IMR-90 (cell line): ENCODE results near the gene ACIN1. TPM values are rescaled to one million over a fixed set of nuclear protein-coding genes. Genes with fewer than 3 reads are reported as not detected.

Experiments used
- ATAC-seq: fragments of 200-7000 bp; cut with Tn5 transposase; 2 replicates; pipeline ENCODE4 v1.9.1; 2020; ENCODE audit warnings: low read depth, mild to moderate bottlenecking, moderate library complexity
- BruUV-seq: library from RNA; stranded (reverse); fragments of 400-500 nt; replicated peaks from 2 replicates; lab custom pipeline; 2021; lab: Mats Ljungman, UMichigan
- CTCF ChIA-PET: fragments of 300-600 bp; formaldehyde crosslinking; extraction: SDS; loops from one replicate; lab custom pipeline; 2021; ENCODE audit warnings: antibody characterized with exemption; lab: Yijun Ruan, JAX
- POLR2A ChIA-PET: fragments of 300-600 bp; sonication (Branson Sonifier 250); formaldehyde crosslinking; loops from one replicate; lab custom pipeline; 2022; ENCODE audit warnings: antibody characterized with exemption; ENCODE audit not compliant: unreplicated experiment; lab: Charles Lee
- DNase-seq: peaks from one replicate; pipeline ENCODE4 v3.0.0; 2013
- H2AFZ ChIP-seq: replicated peaks from 2 replicates; pipeline ENCODE3; 2013; ENCODE audit warnings: low read length, mild to moderate bottlenecking; ENCODE audit not compliant: poor library complexity
- H2AK5ac ChIP-seq: 2 replicates; pipeline ENCODE4 v1.6.1; 2013; ENCODE audit warnings: low read depth, low read length, inconsistent platforms
- H2AK9ac ChIP-seq: replicated peaks from 2 replicates; pipeline ENCODE3; 2013; ENCODE audit warnings: mild to moderate bottlenecking, low read depth, low read length, moderate library complexity; ENCODE audit not compliant: poor library complexity
- H2BK120ac ChIP-seq: 2 replicates; pipeline ENCODE4 v1.6.1; 2013; ENCODE audit warnings: low read depth, low read length, inconsistent platforms
- H2BK15ac ChIP-seq: 3 replicates; pipeline ENCODE4 v1.6.1; 2013; ENCODE audit warnings: low read depth, low read length, inconsistent platforms
- H2BK20ac ChIP-seq: 2 replicates; pipeline ENCODE4 v1.6.1; 2013; ENCODE audit warnings: low read depth, mild to moderate bottlenecking, inconsistent platforms, low read length, moderate library complexity
- H2BK5ac ChIP-seq: 2 replicates; pipeline ENCODE4 v1.6.1; 2013; ENCODE audit warnings: mild to moderate bottlenecking, low read depth, low read length, inconsistent platforms; ENCODE audit not compliant: poor library complexity, severe bottlenecking
- H3K14ac ChIP-seq: replicated peaks from 2 replicates; pipeline ENCODE4 v1.6.1; 2013; ENCODE audit warnings: low read depth, low read length, inconsistent platforms
- H3K18ac ChIP-seq: 2 replicates; pipeline ENCODE4 v1.6.1; 2013; ENCODE audit warnings: low read depth, low read length, control low read depth
- H3K23ac ChIP-seq: 2 replicates; pipeline ENCODE4 v1.6.1; 2013; ENCODE audit warnings: low read depth, low read length, inconsistent platforms
- H3K27ac ChIP-seq: 2 replicates; pipeline ENCODE4 v1.5.1; 2013; ENCODE audit warnings: mild to moderate bottlenecking, control low read depth, low read length; ENCODE audit not compliant: insufficient read depth
- H3K27me3 ChIP-seq: 2 replicates; pipeline ENCODE4 v1.6.1; 2013; ENCODE audit warnings: low read length; ENCODE audit not compliant: control insufficient read depth, insufficient read depth
- H3K36me3 ChIP-seq: 2 replicates; pipeline ENCODE4 v1.6.1; 2013; ENCODE audit warnings: low read length, mixed read lengths; ENCODE audit not compliant: control insufficient read depth, insufficient read depth
- H3K4ac ChIP-seq: 2 replicates; pipeline ENCODE4 v1.6.1; 2013; ENCODE audit warnings: low read depth, low read length, inconsistent platforms
- H3K4me1 ChIP-seq: 2 replicates; pipeline ENCODE4 v1.6.1; 2013; ENCODE audit warnings: low read length, mixed read lengths; ENCODE audit not compliant: control insufficient read depth, insufficient read depth
- H3K4me2 ChIP-seq: 2 replicates; pipeline ENCODE4 v1.6.1; 2013; ENCODE audit warnings: low read depth, mild to moderate bottlenecking, control low read depth, low read length, moderate library complexity
- H3K4me3 ChIP-seq: 2 replicates; pipeline ENCODE4 v1.5.1; 2013; ENCODE audit warnings: low read depth, mild to moderate bottlenecking, control low read depth, low read length, moderate library complexity; ENCODE audit not compliant: insufficient read depth
- H3K56ac ChIP-seq: 2 replicates; pipeline ENCODE4 v1.6.1; 2013; ENCODE audit warnings: low read length, inconsistent platforms; ENCODE audit not compliant: insufficient read depth; ENCODE audit errors: extremely low read depth
- H3K79me1 ChIP-seq, 2 experiments: 2 replicates each; pipeline ENCODE4 v1.6.1; 2013; ENCODE audit warnings: low read length in 2 of 2, inconsistent platforms in 1 of 2, low read depth in 1 of 2
- H3K9ac ChIP-seq: 2 replicates; pipeline ENCODE4 v1.6.1; 2013; ENCODE audit warnings: low read depth, low read length, control low read depth
- H3K9me1 ChIP-seq: 2 replicates; pipeline ENCODE4 v1.6.1; 2013; ENCODE audit warnings: low read length, inconsistent platforms; ENCODE audit not compliant: insufficient read depth
- H3K9me3 ChIP-seq: 2 replicates; pipeline ENCODE4 v1.6.1; 2013; ENCODE audit warnings: low read length; ENCODE audit not compliant: control insufficient read depth, insufficient read depth
- H4K20me1 ChIP-seq: 2 replicates; pipeline ENCODE4 v1.6.1; 2013; ENCODE audit warnings: low read length, inconsistent platforms; ENCODE audit not compliant: insufficient read depth
- H4K5ac ChIP-seq: 2 replicates; pipeline ENCODE4 v1.6.1; 2013; ENCODE audit warnings: mild to moderate bottlenecking, low read depth, low read length, control low read depth
- H4K8ac ChIP-seq, 2 experiments: 2 replicates each; pipeline ENCODE4 v1.6.1; 2013; ENCODE audit warnings: low read depth in 2 of 2, low read length in 2 of 2, control low read depth in 1 of 2, inconsistent platforms in 1 of 2
- H4K91ac ChIP-seq: 2 replicates; pipeline ENCODE4 v1.6.1; 2013; ENCODE audit warnings: low read depth, low read length, inconsistent platforms; ENCODE audit not compliant: insufficient read depth
- BHLHE40 ChIP-seq: fragments of 150-350 bp; IDR thresholded peaks from 2 replicates; pipeline ENCODE4 v1.6.1; 2016; ENCODE audit warnings: mild to moderate bottlenecking, low read depth, low read length
- POLR2A ChIP-seq: IDR thresholded peaks from 2 replicates; pipeline ENCODE4 v1.6.1; 2012; ENCODE audit warnings: mild to moderate bottlenecking, low read depth, low read length
- RAD21 ChIP-seq: IDR thresholded peaks from 2 replicates; pipeline ENCODE4 v1.6.1; 2012; ENCODE audit warnings: low read length, improper control_type of control experiment
- RFX5 ChIP-seq: IDR thresholded peaks from 2 replicates; pipeline ENCODE4 v1.8.0; 2012; ENCODE audit warnings: low read depth, mild to moderate bottlenecking, low read length, moderate library complexity
- SMC3 ChIP-seq: fragments of 150-350 bp; IDR thresholded peaks from 2 replicates; pipeline ENCODE4 v1.6.1; 2016; ENCODE audit warnings: low read depth, mild to moderate bottlenecking, antibody characterized with exemption, low read length, moderate library complexity
- WGBS, 2 experiments: methylation state at CpG; one replicate each; pipeline versions ENCODE4 v1.1.5 to v1.1.7; 2013; ENCODE audit warnings: missing lambda C conversion rate in 2 of 2; ENCODE audit not compliant: insufficient read length in 1 of 2; ENCODE audit errors: extremely low coverage in 2 of 2; 5-methylcytosine and 5-hydroxymethylcytosine counted together
- dilution Hi-C: fragments of 300-500 bp; cut with HindIII; formaldehyde crosslinking; loops from one replicate; pipeline ENCODE4 v1.14.3; 2018; ENCODE audit warnings: low sequenced_read_pairs; ENCODE audit not compliant: unreplicated experiment
- in situ Hi-C: fragments of 300-500 bp; cut with MboI; formaldehyde crosslinking; loops from 3 replicates; pipeline ENCODE4 v1.14.3; 2019; ENCODE audit warnings: low sequenced_read_pairs, inconsistent platforms, mixed read lengths
- intact Hi-C: fragments of 100-400 bp; cut with micrococcal nuclease; formaldehyde crosslinking; loops from 2 replicates; pipeline ENCODE4 v1.10.0; 2022
- polyA plus RNA-seq, 3 experiments: library from polyadenylated mRNA; depleted of rRNA; stranded (reverse); fragments of >200 nt; gene quantifications; 2 replicates each; pipeline ENCODE4 v1.2.3, GENCODE V29; 2012; ENCODE audit warnings: low replicate concordance in 1 of 3
- total RNA-seq: library from RNA; depleted of rRNA; stranded (reverse); fragments of >200 nt; gene quantifications from 2 replicates; pipeline ENCODE4 v1.2.3, GENCODE V29; 2012
- TF ChIP-seq, protein P1 (sequence below): fragments of 150-350 bp; IDR thresholded peaks from 2 replicates; pipeline ENCODE4 v1.6.1; 2017; ENCODE audit warnings: mild to moderate bottlenecking, antibody characterized with exemption, low read length, low read depth

Gene ACIN1
- total and polyA plus RNA-seq, 2 of the 4 experiments (the other 2 are of a cell fraction), result 73.8 to 185 TPM

DNA sequence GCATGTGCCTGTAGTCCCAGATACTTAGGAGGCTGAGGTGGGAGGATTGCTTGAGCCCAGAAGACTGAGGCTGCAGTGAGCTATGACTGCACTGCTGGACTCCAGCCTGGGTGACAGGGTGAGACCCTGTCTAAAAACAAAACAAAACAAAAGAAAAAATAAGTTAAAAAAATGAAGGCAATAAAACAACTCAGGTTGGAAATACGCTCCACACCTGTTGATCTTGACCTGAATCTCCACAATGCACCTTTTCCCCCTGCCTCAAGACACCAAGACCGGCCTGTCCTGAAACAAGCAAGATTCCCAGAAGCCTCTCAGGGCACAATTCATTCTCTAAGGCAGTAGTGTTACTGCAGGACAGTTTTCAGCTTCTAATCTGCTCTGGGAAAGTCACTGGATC lies 44.9 kb upstream of the ACIN1 start:
- no peak overlapping the region for H3K4me3 ChIP-seq
- CTCF ChIA-PET, result no interaction called here
- H3K79me1 ChIP-seq, result no peaks in the 10 kb centered on the region
- no TSS peak for BruUV-seq
- TF ChIP-seq, protein P1, sequence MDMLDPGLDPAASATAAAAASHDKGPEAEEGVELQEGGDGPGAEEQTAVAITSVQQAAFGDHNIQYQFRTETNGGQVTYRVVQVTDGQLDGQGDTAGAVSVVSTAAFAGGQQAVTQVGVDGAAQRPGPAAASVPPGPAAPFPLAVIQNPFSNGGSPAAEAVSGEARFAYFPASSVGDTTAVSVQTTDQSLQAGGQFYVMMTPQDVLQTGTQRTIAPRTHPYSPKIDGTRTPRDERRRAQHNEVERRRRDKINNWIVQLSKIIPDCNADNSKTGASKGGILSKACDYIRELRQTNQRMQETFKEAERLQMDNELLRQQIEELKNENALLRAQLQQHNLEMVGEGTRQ, result no peak
- TF ChIP-seq SMC3 (no peak), RFX5 (no peak), BHLHE40 (no peak), RAD21 (no peak), POLR2A (no peak)
- no peak overlapping the region for H2AK5ac ChIP-seq
- H4K8ac ChIP-seq, result no peak overlapping the region
- no peak overlapping the region for H3K14ac ChIP-seq
- DNase-seq (no peak), ATAC-seq (no peak)
- no peak overlapping the region for H2BK20ac ChIP-seq
- H2AFZ ChIP-seq, result no peak overlapping the region
- dilution Hi-C loops (no loop called here), intact Hi-C loops (no loop called here), in situ Hi-C loops (no loop called here)
- no peak overlapping the region for H2BK15ac ChIP-seq
- H3K4me2 ChIP-seq, result no peak overlapping the region
- no peaks in the 10 kb centered on the region for H4K20me1 ChIP-seq
- H3K9me3 ChIP-seq, result no peaks in the 10 kb centered on the region
- no peak overlapping the region for H3K27ac ChIP-seq
- no peak overlapping the region for H2BK5ac ChIP-seq
- H3K23ac ChIP-seq, result no peak overlapping the region
- no peaks in the 10 kb centered on the region for H3K36me3 ChIP-seq
- H3K27me3 ChIP-seq, result peaks cover 41% of the 10 kb centered on the region
- no peaks in the 10 kb centered on the region for H3K9me1 ChIP-seq
- WGBS, 2 experiments, result 20% methylated on average over 1 of the region's 2 CpGs; no CpG with 5 or more reads in 1 of the 2 experiments
- H3K9ac ChIP-seq, result no peak overlapping the region
- H3K18ac ChIP-seq, result no peak overlapping the region
- H3K56ac ChIP-seq, result no peak overlapping the region
- H3K4ac ChIP-seq, result no peak overlapping the region
- no peak overlapping the region for H4K91ac ChIP-seq
- H4K5ac ChIP-seq, result no peak overlapping the region
- H2AK9ac ChIP-seq, result no peak overlapping the region
- POLR2A ChIA-PET, result no interaction called here
- no peaks in the 10 kb centered on the region for H3K4me1 ChIP-seq
- no peak overlapping the region for H2BK120ac ChIP-seq
